ENCODE data around the gene TMEM86B.

The TMEM86B gene

GRCh38 chr19:55228403-55229031, at the start of gene TMEM86B:
TMEM86B (minus strand) TSS chr19:55228763; CDS start chr19:55228741, 22 bp downstream.
- DNase-seq: no peak

DNA sequence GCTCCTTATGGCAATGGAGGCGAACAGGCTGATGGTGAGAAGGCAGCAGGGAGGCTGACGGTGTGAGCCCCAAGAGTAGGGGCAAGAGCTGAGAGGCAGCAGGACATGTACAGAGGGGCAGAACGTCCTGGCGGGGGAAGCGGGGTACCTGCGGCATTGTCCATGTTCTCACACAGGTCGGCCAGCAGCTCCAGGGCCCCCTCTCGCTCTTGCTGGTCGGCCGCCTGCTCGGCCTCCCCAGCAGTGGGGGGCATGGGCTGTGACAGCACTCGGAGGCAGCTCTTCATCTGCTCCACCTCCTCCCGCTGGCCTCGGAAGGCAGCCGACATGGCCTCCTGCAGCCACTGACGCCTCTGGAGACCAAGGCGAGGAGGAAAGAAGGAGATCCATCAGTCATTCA, 48.9 kb upstream of the TMEM86B start:
- no peak for DNase-seq

- no peak for DNase-seq
Observed at GRCh38 chr19:55276720-55277430, 48.3 kb upstream of the TMEM86B start.

DNA sequence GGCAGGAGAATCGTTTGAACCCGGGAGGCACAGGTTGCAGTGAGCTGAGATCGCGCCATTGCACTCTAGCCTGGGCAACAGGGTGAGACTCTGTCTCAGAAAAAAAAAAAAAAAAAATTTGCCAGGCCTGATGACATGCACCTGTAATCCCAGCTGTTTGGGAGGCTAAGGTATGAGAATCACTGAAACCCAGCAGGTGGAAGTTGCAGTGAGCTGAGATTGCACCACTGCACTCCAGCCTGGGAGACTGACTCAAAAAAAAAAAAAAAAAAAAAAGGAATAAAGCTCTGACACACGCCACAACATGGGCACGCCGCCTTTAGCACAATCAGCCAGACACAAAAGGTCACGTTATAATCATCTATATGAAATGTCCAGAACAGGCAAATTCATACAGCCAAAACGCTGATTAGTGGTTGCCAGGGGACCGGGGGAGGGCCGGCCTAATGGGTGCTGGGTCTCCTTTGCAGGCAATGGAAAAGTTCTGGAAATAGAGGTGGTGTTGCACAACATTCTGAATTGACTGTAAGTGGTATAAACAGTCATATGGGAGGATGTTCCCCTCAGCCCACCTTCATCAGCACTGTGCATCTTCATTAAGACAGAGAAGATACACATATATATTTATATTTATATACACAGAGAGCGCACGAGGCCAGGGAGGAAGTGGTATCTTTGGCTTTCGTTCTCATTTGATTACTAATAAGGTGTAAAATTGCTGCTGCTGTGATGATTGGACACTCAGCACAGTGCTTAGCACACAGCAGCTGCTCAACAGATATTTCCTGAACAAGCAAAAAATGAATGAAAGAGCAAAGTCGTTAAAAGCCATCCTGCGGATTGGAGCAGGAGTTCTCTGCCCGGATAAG, 47.5 kb upstream of the TMEM86B start:
- DNase-seq: no peak

DNA sequence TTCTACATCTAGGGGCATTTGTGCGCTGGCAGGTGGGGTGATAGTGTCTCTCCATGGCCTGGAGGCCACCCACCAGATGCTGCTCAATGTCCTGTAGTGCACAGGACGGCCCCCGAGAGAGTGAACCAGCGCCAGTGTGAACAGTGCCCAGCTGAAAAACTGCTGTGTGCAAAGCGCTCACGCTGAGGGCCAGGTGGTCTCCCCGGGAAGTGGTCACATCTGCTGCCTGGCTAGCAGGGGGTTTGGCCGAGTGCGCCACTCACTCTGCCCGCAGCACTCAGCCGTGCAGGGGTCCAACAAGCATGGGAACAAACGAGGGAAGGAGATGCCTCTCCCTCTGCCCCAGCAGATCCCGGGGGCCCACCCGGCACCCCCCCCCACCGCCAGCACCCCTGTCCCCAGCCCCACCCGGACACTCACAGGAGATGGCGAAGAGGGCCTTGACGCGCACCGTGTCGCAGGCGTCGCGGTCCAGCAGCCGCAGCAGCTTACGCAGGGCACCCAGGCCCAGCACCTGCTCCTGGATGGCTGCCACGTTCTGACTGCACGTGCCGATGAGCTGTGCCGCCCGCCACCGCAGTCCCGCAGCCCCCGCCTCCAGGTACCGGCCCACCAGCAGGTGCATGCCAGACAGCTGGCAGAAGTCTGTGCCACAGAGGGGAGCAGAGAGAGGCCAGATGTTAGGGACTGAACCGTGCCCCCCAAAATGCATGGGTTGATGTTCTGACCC, 45.6 kb upstream of the TMEM86B start:
- DNase-seq: no peak

DNA sequence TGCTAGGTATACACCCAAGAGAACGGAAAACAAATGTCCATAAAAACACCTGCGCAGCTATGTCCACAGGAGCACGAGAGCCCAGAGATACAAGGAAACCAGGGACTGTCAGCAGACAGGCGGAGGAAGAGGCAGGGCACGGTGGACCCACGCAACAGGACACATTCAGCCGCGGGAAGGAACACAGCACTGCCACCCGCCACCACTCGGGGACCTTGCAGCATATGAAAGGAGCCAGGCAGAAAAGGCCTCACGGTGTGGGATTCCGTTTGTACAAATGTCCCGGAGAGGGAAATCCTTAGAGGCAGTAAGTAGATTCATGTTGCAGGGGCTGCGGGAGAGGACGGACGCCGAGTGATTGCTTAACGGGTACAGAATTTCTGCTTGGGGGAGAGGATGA, 43.6 kb upstream of the TMEM86B start:
- no peak for DNase-seq

GRCh38 chr19:55270172-55270942, 41.8 kb upstream of the TMEM86B start:
- DNase-seq: no peak

DNA sequence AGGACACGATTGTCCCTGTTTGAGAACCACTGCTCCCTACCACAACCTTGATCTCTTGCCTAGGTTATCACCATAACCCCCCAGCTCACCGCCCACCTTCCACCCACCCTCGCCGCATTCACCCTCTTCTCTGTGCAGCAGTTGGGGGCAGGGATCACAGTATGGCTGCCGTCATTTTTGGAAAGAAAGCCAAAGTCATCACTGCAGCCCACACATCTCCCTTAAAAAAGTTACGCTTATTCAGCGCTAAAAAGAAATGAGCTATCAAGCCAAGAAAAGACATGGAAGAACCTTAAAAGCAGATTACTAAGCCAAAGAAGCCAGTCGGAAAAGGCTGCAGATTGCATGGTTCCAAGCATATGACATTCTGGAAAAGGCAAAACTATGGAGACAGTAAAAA, 40.7 kb upstream of the TMEM86B start:
- no peak for DNase-seq

DNA sequence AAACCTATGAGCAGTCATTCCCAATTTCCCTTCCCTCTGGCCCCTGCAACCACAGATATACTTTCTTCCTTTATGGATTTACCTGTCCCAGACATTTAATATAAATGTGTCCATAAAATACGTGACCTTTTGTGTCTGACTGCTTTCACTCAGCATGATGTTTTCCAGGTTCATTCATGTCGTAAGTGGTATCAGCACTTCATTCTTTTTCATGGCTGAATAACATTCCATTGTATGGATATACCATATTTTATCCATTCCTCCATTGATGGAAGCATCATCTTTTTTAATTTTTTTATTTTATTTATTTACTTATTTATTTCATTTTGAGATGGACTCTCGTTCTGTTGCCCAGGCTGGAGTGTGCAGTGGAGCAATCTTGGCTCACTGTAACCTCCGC, 38.3 kb upstream of the TMEM86B start:
- DNase-seq: no peak

GRCh38 chr19:55266404-55266803, 37.8 kb upstream of the TMEM86B start:
- DNase-seq: no peak

DNA sequence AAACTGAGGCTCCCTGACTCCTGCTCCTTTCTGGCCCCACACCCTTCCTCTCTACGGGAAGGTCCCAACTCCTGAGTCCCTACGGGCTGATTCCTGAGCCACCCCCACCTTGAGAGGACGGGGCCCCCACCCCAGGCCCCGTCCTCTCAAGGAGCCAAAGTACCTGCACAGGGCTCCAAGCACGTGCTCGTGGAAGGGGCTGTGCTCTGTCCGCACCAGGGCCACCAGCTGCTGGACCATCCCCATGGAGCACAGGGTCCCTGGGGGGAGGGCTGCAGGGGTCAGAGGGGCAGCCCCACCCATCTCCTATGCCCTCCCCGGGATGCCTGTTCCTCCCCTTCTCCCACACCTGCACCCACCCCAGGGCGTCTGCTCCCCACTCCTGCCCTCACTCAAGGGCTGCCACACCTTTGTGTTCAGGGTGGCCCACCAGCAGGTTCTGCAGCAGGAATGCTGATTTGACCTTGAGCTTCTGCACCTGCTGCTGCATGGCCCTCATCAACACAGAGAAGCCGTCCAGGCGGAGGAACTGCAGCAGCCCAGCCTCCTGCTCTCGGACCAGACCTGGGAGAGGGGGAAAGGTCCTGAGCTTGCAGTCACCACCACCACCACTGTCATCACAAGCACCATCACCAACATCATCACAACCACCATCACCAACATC, 37.3 kb upstream of the TMEM86B start:
- DNase-seq: no peak

DNA sequence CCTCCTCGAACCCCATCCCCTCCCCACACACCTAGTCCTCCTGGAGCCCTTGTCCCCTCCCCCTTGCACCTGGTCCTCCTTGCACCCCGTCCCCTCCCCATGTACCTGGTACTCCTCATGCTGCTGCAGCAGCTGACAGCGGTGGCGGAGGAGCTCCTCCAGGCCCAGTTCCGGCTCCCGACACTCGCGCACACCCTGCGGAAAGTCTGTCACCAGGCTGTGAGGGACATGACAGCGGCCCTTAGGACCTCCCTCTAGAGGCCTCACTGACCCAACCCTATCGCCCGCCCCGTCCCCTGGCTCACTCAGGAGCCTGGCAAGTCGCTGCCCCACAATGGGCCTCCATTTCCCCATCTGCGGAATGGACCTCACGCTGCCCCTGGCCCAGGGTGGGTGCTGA, 36.6 kb upstream of the TMEM86B start:
- no peak for DNase-seq

GRCh38 chr19:55264531-55264930, 36.0 kb upstream of the TMEM86B start:
- no peak for DNase-seq

DNA sequence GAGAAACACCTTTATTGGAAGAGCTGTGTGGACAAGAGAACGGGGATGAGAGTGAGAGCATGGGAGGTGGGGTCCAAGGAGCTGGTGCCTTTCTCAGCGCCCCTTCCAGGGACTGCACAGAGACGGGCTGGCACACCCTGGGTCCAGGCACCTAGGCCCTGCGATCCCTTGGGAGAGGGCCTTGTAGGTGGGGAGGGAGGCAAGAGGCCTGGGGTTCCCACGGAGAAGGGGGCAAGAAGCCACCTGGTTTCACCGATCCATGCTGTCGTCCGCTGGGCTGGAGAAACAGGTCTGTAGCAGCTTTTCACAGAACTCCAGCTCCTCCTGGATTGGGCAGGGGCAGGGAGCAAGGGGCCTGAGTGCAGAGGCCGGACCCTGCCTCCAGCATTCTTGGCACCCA, 33.8 kb upstream of the TMEM86B start:
- DNase-seq: no peak

DNA sequence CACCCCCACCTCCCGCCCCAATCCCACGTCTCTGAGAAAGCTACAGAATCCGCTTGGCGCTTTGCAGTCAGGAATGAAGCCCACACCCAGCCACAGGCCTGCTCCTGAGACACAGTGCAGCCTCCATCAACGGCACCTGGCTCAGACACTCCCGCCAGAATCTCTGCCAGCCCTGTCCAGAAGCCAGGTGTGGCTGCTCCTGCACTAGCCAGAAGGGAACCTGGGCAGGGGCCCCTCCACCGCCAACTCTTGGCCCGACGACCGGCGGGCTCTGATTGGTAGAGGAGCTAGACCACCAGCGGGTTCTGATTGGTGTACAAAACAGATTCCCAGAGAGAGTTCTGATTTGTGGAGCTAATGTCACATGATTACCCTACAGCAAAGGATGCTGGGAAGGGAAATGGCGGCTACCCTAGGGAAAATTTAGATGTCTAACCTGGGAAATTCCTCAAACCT, 33.1 kb upstream of the TMEM86B start:
- DNase-seq: no peak

- no peak for DNase-seq
Observed at GRCh38 chr19:55259540-55260210, 31.1 kb upstream of the TMEM86B start.

GRCh38 chr19:55258828-55259539, 30.4 kb upstream of the TMEM86B start, which contains the start of gene PPP6R1:
PPP6R1 (minus strand) TSS chr19:55259017; CDS start chr19:55247103, 11,914 bp downstream.
- peak; percentile 94 to 95 for DNase-seq

DNA sequence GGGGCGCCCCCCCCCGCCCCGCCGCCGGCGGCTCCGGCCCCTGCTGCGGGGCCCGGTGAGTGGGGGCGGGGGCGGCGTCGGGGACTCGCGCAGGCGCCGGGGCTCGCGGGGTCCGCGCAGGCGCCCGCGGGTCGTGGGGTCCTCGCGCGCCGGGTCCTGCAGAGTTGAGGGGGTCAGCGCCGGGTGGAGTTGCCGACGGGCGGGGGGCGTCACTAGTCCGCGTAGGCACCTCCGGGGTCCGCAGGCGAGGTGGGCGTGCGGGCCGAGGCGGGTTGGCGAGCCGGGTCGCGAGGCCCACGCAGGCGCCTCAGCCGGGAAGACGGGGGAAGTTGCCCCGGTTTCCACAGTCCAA, 29.9 kb upstream of the TMEM86B start:
- DNase-seq: peak; percentile 62 to 64

- peak; percentile 44 to 48 for DNase-seq
Observed at GRCh38 chr19:55257461-55258420, 29.2 kb upstream of the TMEM86B start.

Measured in stimulated activated CD4-positive, alpha-beta T cell treated with anti-CD3 and anti-CD28 coated beads, Interleukin-2, amount 100 ng/mL, for 24 hours (primary cell).